ENCODE measurements around the gene PCDHA4. TPM values are rescaled to one million over a fixed set of nuclear protein-coding genes. Genes with fewer than 3 reads are reported as not detected.
"Not testable (repeated sequence)": the region's sequence is repeated elsewhere in the genome, so short reads cannot be mapped to it uniquely, and the experiment has no call there.

Gene PCDHA4
- total RNA-seq (2014; rRNA removed; shearing (Covaris generic)): 0.02 and 0.04 TPM in 2 replicates

- DNase-seq (ENCODE audit: low spot score): no peak
Measured at GRCh38 chr5:140806834-140807775, at the start of gene PCDHA4. PCDHA4 (plus strand) TSS chr5:140807068.

GRCh38 chr5:140764177-140764973, 42.5 kb upstream of the PCDHA4 start:
- DNase-seq (ENCODE audit: low spot score): no peak

- DNase-seq (ENCODE audit: low spot score): no peak
Measured at GRCh38 chr5:140767444-140767843, 39.4 kb upstream of the PCDHA4 start.

DNA sequence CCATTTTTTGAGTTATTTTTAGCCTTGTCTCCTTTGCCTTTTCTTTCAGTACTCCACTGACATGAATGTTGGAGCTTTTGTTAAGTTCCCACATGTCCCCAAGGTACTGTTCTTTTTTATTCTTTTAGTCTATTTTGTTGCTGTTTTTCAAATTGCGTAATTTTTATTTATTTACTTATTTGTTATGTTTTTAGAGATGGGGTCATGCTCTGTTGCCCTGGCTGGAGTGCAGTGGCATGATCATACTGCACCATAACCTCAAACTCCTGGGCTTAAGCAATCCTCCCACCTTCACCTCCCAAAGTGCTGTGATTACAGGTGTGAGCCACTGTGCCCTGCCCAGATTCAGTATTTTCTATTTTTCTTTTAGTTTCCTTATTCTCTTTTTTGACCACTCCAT, 26.4 kb upstream of the PCDHA4 start:
- no peak for DNase-seq (ENCODE audit: low spot score)

GRCh38 chr5:140785905-140786686, 20.8 kb upstream of the PCDHA4 start, which contains the start of gene PCDHA1:
PCDHA1 (plus strand) TSS chr5:140786140.
- no peak for DNase-seq (ENCODE audit: low spot score)

GRCh38 chr5:140787422-140787821, 19.4 kb upstream of the PCDHA4 start:
- not testable (repeated sequence) for DNase-seq (ENCODE audit: low spot score)

GRCh38 chr5:140787849-140788504, 18.9 kb upstream of the PCDHA4 start:
- not testable (repeated sequence) for DNase-seq (ENCODE audit: low spot score)

- DNase-seq (ENCODE audit: low spot score): no peak
Measured at GRCh38 chr5:140791089-140791488, 15.8 kb upstream of the PCDHA4 start.

- DNase-seq (ENCODE audit: low spot score): peak; percentile 48
Measured at GRCh38 chr5:140794595-140795258, 12.1 kb upstream of the PCDHA4 start, which contains the start of gene PCDHA2. PCDHA2 (plus strand) TSS chr5:140794852.

GRCh38 chr5:140795259-140795641, 11.6 kb upstream of the PCDHA4 start:
- peak; percentile 29 for DNase-seq (ENCODE audit: low spot score)

- DNase-seq (ENCODE audit: low spot score): not testable (repeated sequence)
Measured at GRCh38 chr5:140796072-140796717, 10.7 kb upstream of the PCDHA4 start.

- DNase-seq (ENCODE audit: low spot score): no peak
Measured at GRCh38 chr5:140796718-140797095, 10.2 kb upstream of the PCDHA4 start.

DNA sequence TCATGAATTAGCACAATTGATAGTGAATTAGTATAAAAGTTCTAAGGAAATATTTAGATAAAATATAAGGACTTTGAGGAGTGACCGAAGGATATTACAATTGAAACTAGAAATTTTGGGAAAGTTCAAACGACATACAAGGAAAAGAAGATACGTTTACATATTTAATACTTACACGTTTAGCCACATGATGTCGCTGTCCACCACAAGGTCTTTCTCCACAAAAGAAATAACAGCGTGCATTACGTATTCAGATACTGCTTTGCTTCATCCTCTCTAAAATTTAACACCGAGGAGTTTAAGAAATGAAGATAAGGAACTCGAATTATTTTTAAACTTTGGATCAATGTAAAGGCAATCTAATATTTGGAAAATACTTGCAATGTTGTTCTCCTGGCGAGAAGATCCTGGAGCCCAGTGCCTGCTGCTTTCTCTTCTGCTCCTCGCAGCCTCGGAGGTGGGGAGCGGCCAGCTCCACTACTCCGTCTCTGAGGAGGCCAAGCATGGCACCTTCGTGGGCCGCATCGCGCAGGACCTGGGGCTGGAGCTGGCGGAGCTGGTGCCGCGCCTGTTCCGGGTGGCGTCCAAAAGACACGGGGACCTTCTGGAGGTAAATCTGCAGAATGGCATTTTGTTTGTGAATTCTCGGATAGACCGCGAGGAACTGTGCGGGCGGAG, 5.9 kb upstream of the PCDHA4 start, which contains the start of gene PCDHA3:
Gene PCDHA3 (plus strand): TSS at position 242 of the 678 bp plus-strand sequence.
- DNase-seq (ENCODE audit: low spot score): peak; percentile 75

DNA sequence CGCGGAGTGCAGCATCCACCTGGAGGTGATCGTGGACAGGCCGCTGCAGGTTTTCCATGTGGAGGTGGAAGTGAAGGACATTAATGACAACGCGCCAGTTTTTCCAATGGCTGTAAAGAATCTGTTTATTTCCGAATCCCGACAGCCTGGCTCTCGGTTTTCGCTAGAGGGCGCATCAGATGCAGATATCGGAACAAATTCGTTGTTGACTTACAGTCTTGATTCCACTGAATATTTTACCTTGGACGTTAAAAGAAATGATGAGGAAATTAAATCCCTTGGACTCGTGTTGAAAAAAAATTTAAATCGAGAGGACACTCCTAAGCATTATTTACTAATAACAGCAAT, 5.4 kb upstream of the PCDHA4 start:
- DNase-seq (ENCODE audit: low spot score): peak; percentile 51

- DNase-seq (ENCODE audit: low spot score): not testable (repeated sequence)
Measured at GRCh38 chr5:140802381-140802780, 4.5 kb upstream of the PCDHA4 start.

- DNase-seq (ENCODE audit: low spot score): no peak
Measured at GRCh38 chr5:140802781-140803271, 4.0 kb upstream of the PCDHA4 start.

- not testable (repeated sequence) for DNase-seq (ENCODE audit: low spot score)
Measured at GRCh38 chr5:140808241-140808888, 1.5 kb downstream of the PCDHA4 start.

- DNase-seq (ENCODE audit: low spot score): no peak
Measured at GRCh38 chr5:140808889-140809291, 2.0 kb downstream of the PCDHA4 start.
